ENCODE results near the gene GPR180.

DNA sequence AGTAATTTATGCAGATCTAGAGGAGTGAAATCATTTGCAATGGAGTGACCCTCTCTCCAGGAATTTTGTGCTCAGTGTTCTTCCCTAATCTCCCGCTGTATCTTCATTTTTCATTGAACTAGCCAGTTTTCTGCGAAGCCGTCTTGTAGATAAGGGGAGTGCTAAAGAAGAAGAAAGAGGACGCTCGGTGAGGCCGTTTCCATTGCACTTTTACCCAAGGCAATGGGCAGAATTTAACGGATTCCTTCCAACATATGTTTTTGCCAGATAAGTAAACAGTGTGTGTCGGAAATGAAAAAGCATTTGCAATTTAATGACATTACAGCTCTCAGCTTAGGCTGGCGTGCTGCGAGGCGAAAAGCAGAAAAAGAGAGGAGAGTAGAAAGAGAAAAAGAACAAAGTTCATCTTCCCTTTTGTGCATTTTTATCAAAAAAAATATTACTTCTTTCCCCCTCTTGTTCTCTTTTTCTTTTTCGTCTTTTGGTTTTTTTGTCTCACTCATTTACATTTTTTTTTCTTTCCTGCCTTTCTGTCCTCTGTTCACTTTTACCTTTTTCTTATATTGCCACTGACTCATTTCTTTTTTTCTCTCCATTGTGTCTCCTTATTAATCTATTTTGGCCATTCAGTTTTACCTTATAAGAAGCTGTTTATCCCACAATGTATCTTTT, 60.8 kb downstream of the GPR180 start:
- no peak for TF ChIP-seq POLR2AphosphoS5 (IDR thresholded peaks at IDR 0.05; ENCODE audit: borderline replicate concordance, low read depth, low read length)
- TF ChIP-seq EZH2 (IDR thresholded peaks at IDR 0.05), result no peak
- no peak for TF ChIP-seq FOXP2 (optimal IDR thresholded peaks at IDR 0.05; ENCODE audit: control extremely low read depth, extremely low read length, insufficient read depth)
